Stimulated activated CD8-positive, alpha-beta memory T cell treated with anti-CD3 and anti-CD28 coated beads, Interleukin-15, amount 100 ng/mL, for 48 hours (primary cell): Measurements from ENCODE around the gene NINL.

Experiments
- DNase-seq, 2 donors: peaks; one replicate each; pipeline ENCODE4 v3.0.0-alpha.2; 2020; ENCODE audit warnings: low read depth in 2 of 2

The NINL gene

DNA sequence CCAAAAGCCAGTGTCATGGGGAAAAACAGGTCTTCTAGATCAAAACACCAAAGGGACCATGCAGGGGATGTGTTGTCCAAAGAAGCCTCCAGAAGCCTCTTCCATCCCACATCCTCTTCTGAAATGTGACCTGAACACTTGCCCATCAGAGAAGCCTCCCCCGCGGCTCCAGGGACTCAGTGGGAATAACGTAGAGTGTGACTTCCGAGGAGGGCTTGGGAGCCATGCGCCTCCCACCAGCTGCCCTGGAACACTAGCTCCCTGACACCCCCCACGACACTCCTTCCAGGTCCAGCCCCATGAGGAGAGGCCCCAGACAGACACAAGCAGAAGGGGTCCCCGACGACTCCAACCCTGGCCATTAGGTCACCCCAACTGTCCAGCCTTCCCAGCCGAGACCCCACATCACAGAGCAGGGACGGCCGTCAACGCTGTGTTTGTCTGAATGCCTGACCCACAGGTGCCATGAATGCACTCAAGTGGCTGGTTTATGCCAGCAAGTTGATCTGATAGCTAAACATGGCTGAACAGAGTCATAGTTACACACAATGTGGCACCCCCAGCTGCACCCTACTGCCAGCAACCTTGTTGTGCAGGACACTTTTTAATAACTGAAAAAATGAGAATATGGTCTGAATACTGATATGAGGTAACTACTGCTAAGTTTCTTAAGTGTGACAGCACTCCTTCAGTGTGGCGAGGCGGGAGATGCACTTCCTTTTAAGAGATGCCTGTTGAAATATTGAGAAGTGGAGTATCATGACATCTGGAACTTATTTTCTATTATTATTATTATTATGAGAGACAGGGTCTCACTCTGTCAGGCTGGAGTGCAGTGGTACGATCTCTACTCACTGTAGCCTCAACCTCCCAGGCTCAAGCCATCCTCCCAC, 119.8 kb downstream of the NINL start:
- no peak for DNase-seq

DNA sequence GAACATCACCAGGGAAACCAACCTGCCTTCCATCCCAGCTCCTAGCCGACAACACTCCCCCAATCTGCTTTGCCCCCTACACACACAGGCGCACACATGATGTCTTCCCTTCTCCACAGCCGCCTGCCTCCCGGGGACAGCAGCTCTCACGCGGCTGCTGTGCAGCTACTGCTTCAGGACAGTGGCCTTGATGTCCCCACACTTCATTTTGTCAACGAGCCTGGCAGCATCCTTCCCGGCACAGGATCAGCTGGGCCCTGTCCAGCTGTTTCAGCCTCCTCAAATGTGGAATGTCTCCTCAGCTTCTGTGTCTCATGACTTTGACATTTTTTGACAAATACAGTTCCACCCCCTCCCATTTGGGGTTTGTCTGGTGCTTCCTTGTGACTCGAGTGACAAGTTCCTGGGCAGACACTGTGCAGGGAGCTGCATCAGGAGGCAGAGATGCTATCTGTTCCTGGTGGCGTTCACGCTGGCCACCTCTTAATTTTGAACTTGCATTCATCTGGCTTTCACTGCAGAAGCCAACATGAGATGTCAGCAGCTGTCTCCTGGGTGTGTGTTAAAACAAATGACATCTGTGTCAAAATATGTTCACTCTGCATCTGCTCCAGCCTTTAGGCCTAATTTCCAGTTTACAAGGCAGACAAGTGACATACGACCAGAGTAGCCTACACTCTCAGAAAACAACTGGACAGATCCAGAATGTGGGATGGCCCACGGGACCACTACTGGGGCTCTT, 120.7 kb downstream of the NINL start:
- DNase-seq, result no peak

DNA sequence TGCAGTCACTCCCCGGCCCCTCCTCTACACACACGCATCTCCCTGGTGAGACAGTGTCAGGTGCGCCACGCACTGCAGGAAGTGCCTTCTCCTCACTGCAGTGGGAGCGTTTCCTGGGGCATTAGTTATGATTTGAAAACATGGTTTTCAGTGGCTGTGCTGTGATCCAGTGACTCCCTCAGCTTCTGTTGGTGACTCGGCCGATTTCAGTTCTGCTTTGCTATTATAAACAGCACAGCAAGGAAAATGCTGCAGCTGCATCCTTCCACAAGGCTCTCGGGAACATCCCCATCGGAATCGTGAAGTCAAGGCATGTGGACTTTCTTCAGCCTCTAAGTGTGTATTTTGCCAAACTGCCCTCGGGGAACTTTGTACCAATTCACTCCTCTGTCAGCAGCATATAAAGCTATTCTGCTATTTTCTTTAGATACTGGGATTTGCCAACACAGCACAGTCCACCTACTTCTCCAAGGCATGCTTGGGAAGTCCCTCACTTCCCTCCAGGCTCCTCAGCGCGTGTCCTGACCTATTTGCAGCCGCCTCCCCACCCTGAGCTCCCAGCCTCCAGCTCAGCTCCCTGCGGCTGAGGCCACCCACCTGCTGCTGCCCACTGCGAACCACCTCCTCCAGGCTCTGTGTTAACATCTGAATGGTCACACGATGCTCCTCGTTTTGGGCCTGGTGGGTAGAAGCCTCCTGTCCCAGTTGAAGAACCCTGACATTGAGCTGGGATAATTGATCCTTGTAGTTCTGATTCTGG, 123.4 kb downstream of the NINL start:
- DNase-seq, result no peak

DNA sequence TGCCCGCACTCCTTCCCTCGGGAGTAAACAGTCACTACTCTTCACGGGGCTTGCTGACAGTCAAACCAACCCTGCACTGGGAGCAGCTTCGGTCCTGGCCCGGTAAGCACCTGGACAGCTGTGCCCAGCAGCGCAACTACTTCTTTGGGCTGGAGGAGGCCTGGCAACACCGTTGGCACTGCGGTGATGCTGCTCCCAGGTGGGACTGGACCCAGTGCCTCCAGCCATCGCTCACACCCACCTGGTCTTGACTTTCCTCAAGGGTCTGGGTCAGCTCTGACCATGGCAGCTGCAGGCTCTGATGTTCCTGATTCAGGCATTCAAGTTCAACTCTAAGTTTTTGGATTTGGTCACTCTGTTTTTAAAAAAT, 124.1 kb downstream of the NINL start:
- no peak for DNase-seq

DNA sequence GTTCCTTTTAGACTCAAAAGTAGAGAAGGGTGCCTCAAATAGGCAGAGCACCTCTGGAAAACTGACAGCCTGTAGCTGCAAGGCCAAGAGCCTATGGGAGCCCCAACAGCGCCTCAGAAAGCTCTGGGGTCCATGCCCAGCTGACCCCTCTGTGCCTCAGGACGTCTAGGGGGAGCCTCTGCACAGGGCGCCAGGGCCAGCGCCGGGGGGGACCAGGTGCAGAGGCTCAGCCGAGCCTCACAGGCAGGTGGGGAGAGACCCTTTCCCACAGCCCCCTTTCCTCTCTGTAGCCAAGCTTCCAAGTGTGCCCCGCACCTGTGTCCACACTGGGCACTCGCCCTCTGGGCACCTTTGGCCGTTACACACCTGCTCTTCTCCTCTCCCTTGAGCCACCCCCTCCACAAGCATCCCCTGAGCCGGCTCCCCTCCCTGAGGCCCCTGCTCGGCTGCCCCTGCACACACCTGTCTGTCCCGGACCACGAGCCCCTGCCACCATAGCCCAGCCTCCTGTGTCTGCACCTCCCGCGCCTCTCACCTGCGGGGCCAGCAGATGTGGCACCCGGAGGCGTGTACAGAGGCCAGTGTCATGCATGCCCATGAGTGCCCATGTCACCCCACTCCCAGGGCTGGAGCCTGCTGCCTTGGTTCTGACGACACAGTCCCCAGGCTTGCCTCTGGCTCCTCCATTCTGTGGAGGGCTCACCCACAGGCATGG, 124.6 kb downstream of the NINL start:
- DNase-seq, result no peak

DNA sequence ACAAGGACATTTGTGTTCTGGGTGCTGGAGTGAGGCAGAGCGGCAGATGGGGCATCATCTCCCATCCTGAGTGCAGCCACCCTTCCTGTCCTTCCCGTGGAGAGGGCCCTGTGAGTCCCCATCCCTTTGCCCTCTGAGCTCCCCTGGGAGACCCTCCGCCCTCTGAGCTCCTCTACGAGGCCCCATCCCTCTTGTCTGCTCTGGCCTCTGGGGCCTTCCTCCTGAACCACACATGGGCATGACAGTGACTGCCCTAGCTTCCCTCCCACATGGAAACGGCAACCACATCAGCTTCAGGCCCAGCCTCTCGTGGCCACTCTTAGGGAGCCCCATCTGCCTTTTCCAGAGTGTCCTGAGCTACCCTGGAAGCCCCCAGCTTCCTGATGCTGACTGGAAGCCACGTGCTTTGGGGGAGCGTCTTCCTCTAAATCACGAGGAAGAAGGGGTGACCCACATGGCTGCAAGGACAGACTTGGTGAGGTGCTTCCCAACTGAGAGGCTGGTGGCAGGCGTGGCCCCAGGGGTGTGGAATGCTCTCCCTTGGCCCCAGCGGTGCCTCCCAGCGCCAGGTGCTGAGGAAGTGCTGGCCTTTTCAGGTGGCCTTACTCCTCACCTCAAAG, 125.3 kb downstream of the NINL start:
- no peak for DNase-seq

DNA sequence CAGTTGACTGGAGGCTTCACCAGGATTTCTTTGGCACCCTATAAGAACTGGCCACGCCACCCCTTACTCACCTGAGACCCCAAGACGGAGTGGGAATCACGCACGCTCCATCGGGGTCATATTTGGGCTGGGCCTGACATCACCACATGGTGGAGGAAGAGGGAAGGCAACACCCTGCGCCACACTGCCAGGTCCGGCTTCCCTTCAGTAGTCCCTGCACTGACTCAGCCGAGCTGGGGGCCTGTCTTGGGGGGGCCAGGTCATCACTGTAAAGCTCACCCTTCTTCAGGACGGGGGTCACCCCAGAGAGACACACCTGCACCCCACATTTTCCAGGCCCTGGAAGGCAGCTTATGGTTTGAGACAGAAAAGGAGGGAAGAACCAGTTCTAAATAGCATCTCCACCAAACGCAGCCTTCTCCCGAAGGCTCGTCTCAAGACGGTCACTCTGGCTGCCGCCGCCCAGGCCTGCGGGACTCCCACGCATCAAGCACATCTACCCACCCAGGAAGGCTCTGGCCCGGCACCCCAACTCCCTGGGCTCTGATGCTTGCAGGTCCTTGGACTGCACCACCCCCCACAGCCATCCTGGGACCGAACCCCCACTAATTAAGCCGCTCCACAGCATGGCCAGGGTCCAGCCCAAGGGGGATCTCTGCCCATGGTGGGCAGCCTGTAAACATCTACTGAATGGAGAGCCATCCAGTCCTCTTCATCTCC, 126.1 kb downstream of the NINL start:
- no peak for DNase-seq

DNA sequence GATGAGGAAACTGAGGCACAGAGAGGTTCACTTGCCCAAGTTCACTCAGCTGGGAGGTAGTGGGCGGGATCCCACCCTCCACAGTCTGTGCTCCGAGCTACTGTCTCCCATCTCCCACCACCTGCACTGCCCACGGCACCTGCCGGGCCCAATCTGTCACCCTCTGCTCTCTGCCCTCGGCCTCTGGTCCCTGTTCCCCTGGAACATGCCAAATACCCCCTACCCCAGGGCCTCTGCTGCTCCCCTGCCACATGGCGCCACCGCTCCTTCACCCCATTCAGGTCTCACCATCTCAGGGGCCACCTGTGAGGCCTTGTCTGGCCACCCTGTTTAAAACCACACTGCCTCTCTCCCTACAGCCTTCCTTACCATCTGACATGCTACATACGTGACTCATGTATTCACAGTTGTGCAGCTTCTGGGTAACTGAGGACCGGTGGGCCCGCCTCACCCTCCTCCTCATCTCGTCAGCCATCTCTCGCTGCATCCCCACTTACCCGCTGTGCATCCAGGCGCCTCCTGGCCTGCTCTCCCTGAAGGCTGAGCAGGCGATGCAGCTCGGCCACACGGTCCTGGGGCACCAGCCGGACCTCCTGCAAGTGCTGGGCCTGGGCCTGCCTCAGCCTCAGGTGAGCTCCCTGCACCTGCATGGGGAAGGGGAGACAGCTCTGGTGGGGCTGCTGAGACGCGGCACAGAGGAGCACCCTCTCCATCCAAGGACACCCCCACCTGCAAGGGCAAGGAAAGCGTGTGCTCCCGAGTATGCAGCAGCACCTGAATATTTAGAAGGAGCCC, 127.2 kb downstream of the NINL start:
- no peak for DNase-seq

DNA sequence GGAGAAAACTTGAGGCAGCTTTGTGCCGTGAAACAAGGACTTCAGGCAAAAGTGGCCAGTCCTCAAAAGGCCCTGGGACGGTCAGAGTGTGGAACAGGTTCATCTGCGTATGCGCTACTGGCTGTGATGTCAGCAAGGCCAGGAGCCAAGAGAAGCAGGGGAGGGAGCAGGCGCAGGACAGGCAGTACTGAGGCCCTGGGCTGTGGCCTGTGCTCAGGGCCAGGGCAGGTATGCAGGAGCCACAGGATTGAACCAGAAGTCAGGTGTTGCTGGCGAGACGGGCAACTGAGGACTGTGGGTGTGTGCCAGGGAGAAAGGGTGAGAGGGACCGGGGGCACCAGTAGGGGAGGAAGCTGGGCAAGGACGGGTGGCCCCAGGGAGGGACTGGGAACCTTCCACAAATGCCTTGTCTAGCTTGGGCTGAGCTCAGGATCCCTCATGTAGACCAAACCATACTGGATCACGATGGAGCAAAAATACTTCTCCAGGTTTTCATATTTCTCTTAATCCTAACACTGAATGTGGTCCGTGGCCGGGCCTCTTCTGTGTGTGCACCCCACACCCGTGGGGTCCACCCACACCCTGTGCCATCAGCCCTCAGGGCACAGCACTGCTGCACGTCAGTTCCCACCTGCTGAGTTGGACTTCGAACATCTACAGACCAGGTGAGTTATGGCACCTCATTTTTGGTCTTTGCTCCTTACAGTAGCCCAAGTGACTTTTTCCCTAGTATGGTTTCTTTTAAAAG, 131.0 kb downstream of the NINL start:
- no peak for DNase-seq

DNA sequence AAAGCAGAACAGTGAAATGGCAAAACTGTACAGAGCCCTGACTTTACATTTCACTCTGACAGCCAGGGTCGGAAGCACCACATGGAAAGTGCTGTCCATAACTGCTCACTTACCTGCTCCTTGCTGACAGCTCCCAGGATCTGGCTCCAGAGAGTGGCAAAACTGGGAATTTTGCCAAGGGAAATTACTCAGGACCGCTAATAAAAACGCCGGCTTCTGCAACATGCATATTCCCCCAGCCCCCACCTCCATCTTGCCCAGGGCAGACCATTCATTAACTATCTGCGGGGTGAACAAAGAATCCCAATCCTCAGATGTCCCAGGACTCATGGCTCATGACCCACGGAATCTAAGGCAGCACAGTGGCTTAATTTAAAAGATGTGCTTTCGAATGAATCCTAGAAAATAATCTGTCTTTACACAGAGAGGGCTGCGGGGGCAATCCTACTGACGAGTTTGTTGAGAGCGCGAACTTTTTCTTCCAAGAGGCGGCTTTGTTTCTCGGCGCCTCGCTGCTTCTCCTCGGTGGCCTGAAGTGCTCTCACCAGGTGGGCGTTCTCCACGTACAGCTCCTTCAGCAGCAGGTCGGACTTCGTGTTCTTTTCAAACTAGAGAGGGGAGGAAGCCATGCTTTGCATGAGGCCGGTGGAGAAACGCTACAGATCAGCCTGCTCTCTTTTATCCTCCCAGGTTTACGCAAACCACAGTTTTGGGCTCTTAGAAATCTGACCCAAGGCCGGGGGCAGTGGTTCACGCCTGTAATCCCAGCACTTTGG, 132.1 kb downstream of the NINL start:
- no peak for DNase-seq

DNA sequence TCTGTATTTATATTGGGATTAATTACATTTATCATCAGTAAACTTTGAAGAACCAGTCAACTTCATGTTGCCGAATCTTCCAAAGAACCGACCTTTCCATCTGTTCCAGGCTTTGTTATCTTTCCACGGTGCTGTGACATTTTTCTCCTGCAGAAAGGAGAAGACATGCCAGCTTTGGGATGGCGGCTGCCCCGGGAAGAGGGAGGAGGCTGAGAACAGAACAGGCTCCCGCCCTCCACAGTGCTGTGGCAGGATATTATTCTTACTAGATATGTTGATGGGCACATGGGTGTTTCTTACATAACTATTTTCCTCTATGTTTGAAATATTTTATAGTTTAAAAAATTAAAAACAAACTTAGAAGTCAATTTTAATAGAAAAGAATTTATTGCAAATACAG, 133.0 kb downstream of the NINL start:
- DNase-seq, result no peak

DNA sequence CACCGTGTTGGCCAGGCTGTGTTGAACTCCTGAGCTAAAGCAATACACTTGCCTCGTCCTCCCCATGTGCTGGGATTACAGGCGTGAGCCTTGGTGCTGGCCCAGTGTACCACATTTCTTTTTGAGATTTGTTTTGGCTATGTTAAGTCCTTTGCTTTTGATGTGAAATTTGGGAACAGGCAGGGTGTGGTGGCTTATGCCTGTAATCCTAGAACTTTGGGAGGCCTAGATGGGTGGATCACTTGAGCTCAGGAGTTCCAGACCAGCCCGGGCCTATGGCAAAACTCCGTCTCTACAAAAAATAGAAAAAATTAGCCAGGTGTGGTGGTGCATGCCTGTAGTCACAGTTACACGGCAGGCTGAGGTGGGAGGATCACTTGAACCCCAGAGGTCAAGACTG, 137.7 kb downstream of the NINL start:
- DNase-seq, result no peak

DNA sequence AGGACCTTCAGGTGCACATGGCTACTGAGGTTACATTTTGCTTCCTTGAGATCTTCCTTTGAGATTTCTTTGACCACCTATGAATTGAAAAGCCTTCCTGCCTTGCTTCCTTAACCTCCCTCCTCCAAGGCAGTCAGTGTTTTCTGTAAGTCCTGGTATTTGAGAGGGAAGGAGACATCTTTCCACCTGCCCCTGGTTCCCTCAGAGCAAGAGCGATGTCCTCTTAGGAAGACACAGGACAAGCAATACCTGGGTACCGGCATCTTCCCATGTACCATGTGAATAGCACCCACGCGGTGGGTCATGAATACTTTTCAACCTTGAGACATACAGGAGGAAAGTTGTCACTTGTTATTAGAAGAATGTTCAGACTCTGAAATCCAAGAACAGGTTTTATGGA, 140.8 kb downstream of the NINL start:
- DNase-seq, result no peak

DNA sequence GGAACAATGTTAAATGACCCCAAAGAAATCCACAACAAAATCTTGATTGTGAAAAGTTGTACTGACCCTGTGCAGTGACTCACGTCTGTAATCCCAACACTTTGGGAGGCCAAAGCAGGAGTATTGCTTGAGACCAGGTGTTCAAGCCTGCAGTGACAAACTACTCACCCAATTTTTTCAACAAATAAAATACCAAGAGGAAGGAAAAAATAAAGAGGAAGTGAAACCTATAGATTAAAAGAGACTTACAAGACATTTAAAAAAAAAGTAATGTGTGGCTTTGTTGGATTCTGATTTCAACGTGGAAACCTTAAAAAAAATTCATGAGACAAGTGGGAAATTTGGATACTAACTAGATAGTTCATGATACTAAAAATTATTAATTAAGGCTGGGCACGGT, 146.0 kb downstream of the NINL start:
- DNase-seq, result no peak

DNA sequence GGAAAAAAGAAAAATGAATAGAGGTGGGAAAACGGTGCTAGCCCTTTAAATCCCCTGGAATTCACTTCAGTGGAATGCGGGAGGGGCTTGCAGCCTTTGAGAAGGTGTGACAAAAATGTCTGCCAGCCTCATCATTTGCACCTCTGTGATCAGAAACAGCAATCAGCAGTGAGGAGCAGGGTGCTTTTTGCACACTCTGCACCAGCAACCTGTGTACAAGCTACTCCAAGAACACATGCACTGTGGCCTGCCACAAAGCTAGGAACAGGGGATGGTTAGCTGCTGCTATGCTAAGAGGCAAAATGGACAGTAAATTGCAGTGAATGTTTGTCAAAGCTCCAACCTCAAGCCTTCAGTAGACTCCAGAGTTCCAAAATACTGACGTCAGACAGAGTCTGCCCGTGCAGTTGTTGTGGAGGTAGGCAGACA, 148.2 kb downstream of the NINL start:
- no peak for DNase-seq

DNA sequence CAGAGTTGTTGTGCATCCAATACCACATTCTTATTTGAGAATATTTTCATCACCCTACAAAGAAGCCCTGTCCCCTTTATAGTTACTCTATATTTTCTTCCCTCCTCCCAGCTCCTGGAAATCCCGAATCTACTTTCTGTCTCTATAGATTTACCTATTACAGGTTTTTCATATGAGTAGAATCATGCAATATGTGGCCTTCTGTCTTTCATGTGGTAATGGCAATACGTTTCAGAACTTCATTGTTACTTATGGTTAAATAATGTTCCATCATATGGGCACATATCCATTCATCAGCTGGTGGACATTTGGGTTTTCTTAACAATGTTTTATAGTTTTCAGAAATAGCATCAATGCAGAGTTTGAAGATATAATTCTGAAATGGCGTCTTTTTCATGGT, 160.8 kb downstream of the NINL start:
- DNase-seq, result no peak

DNA sequence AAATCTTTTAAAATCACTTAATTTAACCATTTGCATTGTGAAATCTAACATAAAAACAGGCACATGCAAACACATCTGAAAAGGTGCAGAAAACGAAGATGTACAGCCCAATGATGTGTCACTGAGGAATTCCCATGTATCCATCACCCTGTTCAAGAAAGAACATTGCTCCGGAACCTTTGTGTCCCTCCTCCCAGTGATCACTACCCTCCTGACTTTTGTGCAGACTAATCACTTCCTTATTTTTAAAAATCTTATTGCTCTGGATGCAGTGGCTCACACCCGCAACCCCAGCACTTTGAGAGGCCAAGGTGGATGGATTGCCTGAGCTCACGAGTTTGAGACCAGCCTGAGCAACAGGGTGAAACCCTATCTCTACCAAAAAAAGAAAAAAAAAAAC, 163.3 kb downstream of the NINL start:
- no peak for DNase-seq

DNA sequence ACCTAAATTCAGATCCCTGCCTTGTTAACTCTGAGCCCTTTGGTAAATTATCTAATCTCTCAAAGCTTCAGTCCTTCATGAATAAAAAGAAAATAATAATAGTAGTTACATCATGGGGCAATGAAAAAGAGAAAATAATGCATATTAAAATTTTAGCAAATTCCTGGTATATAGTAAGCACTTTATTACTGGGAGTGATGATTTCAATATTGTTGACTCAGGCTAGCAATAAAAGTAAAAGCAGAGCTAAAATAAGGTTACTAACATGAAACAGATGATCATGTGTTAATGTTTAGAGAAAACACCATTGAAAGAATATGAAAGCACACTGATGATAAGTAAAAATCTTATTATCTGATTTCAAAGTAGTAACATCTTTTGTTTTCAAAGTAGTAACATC, 164.2 kb downstream of the NINL start:
- no peak for DNase-seq
